Peyer's patch (tissue), 4 donors: ENCODE data around the gene TUSC2.

ENCODE experiments used
- CTCF ChIP-seq, 6 experiments: fragments of 450-650 bp in 4 of 6; fragments of 200-600 bp in 2 of 6; sonication (generic) in 1 of 6; IDR thresholded peaks; one replicate each; pipeline ENCODE4 v1.5.1; 2017 to 2019; ENCODE audit warnings: antibody characterized with exemption in 6 of 6, mild to moderate bottlenecking in 3 of 6, moderate library complexity in 1 of 6
- POLR2A ChIP-seq, 2 donors: fragments of 450-650 bp; IDR thresholded peaks; one replicate each; pipeline ENCODE4 v1.5.1; 2017; ENCODE audit warnings: antibody characterized with exemption in 2 of 2, mild to moderate bottlenecking in 2 of 2, moderate library complexity in 2 of 2

GRCh38 chr3:50294089-50294488, 33.9 kb downstream of the TUSC2 start:
- TF ChIP-seq POLR2A (IDR thresholded peaks at IDR 0.05) (no peak), CTCF (IDR thresholded peaks at IDR 0.05) (no peak)
